Left ventricle myocardium inferior (tissue), 1 donor: Measurements from ENCODE around the gene TMEM184B. TPM values are rescaled to one million over a fixed set of nuclear protein-coding genes. Genes with fewer than 3 reads are reported as not detected.

ENCODE experiments used
- DNase-seq: peaks from one replicate; pipeline ENCODE4 v3.0.0-alpha.2; 2020
- H3K27ac ChIP-seq: fragments of 200-600 bp; replicated peaks from 2 replicates; pipeline ENCODE4 v1.8.0; 2021
- H3K27me3 ChIP-seq: fragments of 200-600 bp; 2 replicates; pipeline ENCODE4 v1.8.0; 2021; ENCODE audit warnings: low read depth
- H3K36me3 ChIP-seq: fragments of 200-600 bp; 2 replicates; pipeline ENCODE4 v1.8.0; 2021
- H3K4me1 ChIP-seq: fragments of 200-600 bp; 2 replicates; pipeline ENCODE4 v1.8.0; 2021
- H3K4me3 ChIP-seq: fragments of 200-600 bp; 2 replicates; pipeline ENCODE4 v1.8.0; 2021; ENCODE audit warnings: mild to moderate bottlenecking, moderate library complexity
- H3K9me3 ChIP-seq: fragments of 200-600 bp; replicated peaks from 2 replicates; pipeline ENCODE4 v1.8.0; 2021
- CTCF ChIP-seq: fragments of 200-600 bp; IDR thresholded peaks from 2 replicates; pipeline ENCODE4 v1.8.0; 2021; ENCODE audit warnings: antibody characterized with exemption, mild to moderate bottlenecking, borderline replicate concordance
- intact Hi-C: fragments of 100-400 bp; cut with micrococcal nuclease; formaldehyde crosslinking; loops from one replicate; pipeline ENCODE4 v1.11.0; 2022
- total RNA-seq: library from RNA; stranded (reverse); fragmentation: NEBNext Ultra II Directional; extraction: Animal tissue kit (Norgen Biotek cat#: 25700); gene quantifications from one replicate; pipeline ENCODE4 v1.2.1, GENCODE V29; 2021
- donor health status: DM: no; HTN: yes; CAD: no; lungs with severe emphysema.

TMEM184B gene
- total RNA-seq, 1 donor from 2014 or later: 50.6 TPM

GRCh38 chr22:38190581-38190980, 82.2 kb downstream of the TMEM184B start:
- intact Hi-C loops: no loop called here
- Histone ChIP-seq H3K4me3 (no peak overlapping the region), H3K4me1 (peaks cover 13% of the 10 kb centered on the region), H3K9me3 (no peaks in the 10 kb centered on the region), H3K36me3 (no peaks in the 10 kb centered on the region), H3K27ac (no peak overlapping the region), H3K27me3 (no peaks in the 10 kb centered on the region)
- no peak for DNase-seq
- TF ChIP-seq CTCF: no peak

GRCh38 chr22:38189104-38189503, 83.7 kb downstream of the TMEM184B start:
- Histone ChIP-seq H3K36me3 (no peaks in the 10 kb centered on the region), H3K27ac (no peak overlapping the region), H3K4me3 (no peak overlapping the region), H3K4me1 (peaks cover 8% of the 10 kb centered on the region), H3K9me3 (no peaks in the 10 kb centered on the region), H3K27me3 (no peaks in the 10 kb centered on the region)
- no peak for TF ChIP-seq CTCF
- DNase-seq: no peak
- intact Hi-C loops: no loop called here

GRCh38 chr22:38187413-38188212, 85.2 kb downstream of the TMEM184B start:
- H3K36me3 ChIP-seq: no peaks in the 10 kb centered on the region
- no peaks in the 10 kb centered on the region for H3K4me1 ChIP-seq
- no peak for TF ChIP-seq CTCF
- H3K4me3 ChIP-seq: no peak overlapping the region
- H3K27ac ChIP-seq: no peak overlapping the region
- no peaks in the 10 kb centered on the region for H3K27me3 ChIP-seq
- H3K9me3 ChIP-seq: no peaks in the 10 kb centered on the region
- intact Hi-C loops: no loop called here
- no peak for DNase-seq

- H3K27ac ChIP-seq: no peak overlapping the region
- H3K9me3 ChIP-seq: no peaks in the 10 kb centered on the region
- no peaks in the 10 kb centered on the region for H3K36me3 ChIP-seq
- TF ChIP-seq CTCF: no peak
- H3K4me1 ChIP-seq: peaks cover 3% of the 10 kb centered on the region
- intact Hi-C loops: no loop called here
- DNase-seq: no peak
- H3K4me3 ChIP-seq: no peak overlapping the region
- H3K27me3 ChIP-seq: no peaks in the 10 kb centered on the region
Observed at GRCh38 chr22:38186429-38186828, 86.4 kb downstream of the TMEM184B start.

- Histone ChIP-seq H3K36me3 (no peaks in the 10 kb centered on the region), H3K27ac (no peak overlapping the region), H3K9me3 (no peaks in the 10 kb centered on the region), H3K27me3 (no peaks in the 10 kb centered on the region), H3K4me3 (no peak overlapping the region), H3K4me1 (peaks cover 17% of the 10 kb centered on the region)
- intact Hi-C loops: no loop called here
- TF ChIP-seq CTCF: no peak
- DNase-seq: no peak
Observed at GRCh38 chr22:38184788-38185187, 88.0 kb downstream of the TMEM184B start.
